Iris pigment epithelial cell (primary cell): ENCODE measurements around the gene ASZ1.
"Not testable (repeated sequence)": the region's sequence is repeated elsewhere in the genome, so short reads cannot be mapped to it uniquely, and the experiment has no call there.

Source experiments
- DNase-seq: peaks from one replicate; pipeline ENCODE4 v3.0.0-alpha.2; 2011; ENCODE audit warnings: low read depth

Gene ASZ1, protein sequence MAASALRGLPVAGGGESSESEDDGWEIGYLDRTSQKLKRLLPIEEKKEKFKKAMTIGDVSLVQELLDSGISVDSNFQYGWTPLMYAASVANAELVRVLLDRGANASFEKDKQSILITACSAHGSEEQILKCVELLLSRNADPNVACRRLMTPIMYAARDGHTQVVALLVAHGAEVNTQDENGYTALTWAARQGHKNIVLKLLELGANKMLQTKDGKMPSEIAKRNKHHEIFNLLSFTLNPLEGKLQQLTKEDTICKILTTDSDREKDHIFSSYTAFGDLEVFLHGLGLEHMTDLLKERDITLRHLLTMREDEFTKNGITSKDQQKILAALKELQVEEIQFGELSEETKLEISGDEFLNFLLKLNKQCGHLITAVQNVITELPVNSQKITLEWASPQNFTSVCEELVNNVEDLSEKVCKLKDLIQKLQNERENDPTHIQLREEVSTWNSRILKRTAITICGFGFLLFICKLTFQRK

DNA sequence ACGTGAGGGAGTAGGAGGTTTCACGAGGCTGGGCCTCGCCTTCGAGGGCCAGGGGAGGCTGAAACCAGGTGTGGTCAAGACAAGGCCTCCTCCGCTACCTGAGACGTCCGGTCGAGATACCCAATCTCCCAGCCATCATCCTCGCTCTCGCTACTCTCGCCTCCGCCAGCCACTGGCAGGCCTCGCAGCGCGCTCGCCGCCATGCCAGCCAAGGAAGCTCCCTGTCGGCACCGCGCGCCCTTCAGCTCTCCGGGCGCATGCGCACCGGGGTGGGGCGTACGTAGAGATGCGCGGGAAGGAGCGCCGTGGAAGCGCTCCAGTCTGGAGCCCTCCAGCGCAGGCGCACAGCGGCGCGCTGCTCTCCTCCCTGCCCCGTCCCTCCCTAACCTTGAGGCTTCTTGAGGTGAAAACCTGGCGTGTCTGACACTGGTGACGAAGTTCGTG lies at the start of gene ASZ1:
Gene ASZ1, minus strand, starts transcription at position 236 of the 444 bp plus-strand sequence. Its CDS starts 33 bp downstream, at position 203.
- DNase-seq: no peak

DNA sequence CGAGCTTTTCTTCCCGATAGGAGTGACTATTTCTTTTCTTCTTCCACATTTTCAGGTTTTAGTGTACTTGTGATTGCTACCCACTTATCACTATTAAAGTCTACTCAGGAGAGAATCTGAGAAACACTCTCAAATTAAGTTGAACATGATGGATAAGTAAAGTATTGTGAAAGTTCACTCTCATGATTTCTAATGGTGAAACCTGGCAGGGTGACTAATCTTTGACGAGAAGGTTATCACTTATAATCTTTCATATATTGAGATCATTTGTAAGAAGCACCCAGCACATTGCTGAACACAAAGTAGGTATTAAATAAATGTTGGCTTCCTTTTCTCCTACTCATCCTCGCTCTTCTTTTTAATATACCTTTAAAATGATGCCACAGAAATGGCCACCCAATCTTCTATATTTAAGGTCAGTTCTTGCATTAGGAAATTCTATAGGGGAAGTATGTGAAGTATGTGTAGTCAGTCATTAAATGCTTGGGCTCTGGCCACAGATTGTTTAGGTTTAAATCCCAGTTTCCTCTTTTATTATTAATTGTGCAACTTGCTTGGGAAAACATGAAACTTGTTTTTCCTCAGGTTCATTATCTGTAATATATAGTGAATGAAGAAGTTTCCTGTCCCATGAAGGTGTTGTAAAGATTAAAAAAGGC lies 49.4 kb upstream of the ASZ1 start:
- no peak for DNase-seq

DNA sequence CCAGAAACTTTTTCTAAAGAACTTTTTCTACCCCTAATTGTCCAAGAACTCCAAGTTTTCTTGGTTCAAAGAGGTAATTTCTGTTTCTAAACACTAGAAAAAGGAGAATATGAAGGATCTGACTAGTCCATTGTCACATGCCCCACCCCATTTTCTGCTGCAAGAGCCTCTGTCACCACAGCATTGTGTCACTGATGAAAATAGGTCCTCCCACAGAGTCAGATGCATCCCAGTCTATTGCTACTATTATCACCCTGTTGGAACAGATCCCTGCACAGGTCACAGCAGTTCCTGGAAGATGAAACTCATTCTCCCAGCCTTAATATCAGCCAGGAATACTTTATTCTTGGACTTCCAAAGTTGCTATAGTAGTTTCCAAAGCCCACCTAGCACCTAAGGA lies 45.0 kb upstream of the ASZ1 start:
- DNase-seq: no peak

DNA sequence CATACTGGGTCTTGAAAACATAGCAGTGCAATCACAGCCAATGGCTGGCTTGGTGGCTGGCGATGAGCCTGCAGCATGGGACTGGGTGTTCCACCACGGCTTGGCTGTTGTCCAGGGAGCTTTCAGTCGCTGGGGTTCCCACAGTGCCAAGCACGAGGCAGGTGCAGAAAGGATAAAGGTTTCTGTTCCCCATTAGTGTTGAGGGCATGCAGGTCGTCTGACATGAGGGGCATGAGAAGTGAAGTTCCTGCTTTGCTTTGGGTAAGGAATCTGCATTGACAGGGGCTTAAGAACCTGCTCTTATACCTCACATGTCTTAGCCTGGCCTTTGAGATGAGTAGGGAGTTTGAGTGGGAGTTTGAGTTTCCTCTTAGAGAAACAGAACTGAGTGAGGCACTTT lies 43.5 kb upstream of the ASZ1 start:
- no peak for DNase-seq

DNA sequence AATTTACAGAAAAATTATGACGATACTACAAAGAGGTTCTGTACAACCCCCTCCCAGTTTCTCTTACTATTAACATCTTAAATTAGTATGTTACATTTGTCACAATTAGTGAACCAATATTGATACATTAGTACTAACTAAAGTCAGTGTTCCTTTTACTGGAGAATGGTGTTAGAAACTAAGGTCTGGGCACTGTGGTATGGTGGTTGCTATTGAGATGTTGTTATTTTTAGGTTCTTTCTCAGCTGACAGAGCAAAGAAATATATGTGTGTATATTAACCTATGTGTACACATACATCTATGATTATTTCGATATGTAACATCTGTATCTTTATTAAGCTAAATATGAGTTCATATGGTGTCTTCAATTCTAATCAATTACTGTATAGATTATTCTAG lies 40.9 kb upstream of the ASZ1 start:
- DNase-seq: no peak

DNA sequence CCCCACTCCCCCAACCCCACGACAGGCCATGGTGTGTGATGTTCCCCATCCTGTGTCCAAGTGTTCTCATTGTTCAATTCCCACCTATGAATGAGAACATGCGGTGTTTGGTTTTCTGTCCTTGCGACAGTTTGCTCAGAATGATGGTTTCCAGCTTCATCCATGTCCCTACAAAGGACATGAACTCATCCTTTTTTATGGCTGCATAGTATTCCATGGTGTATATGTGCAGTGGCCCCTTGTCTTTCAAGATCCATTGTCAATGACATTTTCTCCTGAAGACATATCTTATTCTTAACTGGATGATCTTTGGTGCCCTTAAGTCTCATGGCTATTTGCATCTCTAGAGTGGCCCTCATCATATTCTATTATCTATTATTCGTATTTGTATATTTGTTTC lies 33.5 kb upstream of the ASZ1 start:
- not testable (repeated sequence) for DNase-seq

DNA sequence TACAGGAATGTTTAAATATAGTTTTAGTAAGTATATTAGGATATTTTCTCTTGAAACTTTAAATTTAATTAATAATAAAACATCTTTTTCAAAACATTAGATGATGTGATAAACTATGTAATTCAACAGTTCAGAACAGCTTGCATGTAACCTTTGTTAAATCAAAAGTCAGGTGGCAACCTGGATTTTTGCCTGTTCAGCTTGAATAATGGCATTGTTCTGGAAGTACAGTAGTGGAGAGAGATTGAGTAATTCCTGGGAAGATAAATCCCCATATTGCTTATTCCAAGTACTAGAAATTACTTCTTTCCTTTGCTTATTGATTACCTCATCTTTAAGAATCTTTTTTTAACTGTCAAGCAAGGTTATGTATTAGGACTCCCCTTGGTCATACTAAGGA lies 32.4 kb upstream of the ASZ1 start:
- DNase-seq: no peak

DNA sequence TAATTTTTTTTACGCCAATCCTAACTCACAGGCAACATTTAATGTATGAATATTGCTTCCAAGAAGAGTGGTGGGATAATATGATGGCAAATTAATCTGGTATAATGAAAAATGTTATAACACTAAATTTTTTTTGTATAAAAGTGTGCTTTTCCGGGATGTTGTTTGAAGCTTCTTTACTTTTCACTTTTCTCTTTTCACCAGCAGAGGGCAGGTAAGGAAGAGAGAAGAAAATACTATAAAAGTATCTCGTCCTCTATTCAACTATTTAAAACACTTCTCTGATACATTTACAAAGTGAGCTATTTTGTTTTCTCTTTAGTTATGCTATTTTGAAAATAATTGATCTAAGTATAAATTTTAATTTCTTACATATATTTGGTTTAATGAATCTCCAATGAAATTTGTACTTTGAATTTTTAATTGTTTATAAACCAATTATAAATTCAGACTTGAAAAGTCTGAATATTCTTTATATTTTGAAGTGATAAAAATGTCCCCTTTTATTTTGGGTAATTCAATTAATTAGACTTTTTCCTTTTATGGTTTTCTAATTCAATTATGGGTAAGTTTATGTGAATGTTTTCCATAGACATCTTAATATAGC lies 31.8 kb upstream of the ASZ1 start:
- DNase-seq: peak; percentile 44

DNA sequence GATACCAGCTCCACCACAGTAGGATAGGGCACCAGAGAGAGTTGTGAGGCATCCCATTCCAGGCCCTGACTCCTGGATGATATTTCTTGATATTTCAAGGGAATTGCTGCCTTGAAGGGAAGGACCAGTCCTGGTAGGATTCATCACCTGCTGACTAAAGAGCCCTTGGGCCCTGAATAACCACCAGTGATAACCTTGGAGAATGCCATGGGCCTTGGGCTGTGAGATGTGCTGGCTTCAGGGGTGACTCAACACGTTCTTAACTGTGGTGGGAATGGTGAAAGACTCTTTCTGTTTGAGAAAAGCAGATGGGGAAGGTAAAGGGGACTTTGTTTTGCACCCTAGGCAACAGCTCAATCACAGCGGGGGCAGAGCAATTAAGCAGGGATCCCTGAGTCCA lies 21.4 kb upstream of the ASZ1 start:
- DNase-seq: no peak

DNA sequence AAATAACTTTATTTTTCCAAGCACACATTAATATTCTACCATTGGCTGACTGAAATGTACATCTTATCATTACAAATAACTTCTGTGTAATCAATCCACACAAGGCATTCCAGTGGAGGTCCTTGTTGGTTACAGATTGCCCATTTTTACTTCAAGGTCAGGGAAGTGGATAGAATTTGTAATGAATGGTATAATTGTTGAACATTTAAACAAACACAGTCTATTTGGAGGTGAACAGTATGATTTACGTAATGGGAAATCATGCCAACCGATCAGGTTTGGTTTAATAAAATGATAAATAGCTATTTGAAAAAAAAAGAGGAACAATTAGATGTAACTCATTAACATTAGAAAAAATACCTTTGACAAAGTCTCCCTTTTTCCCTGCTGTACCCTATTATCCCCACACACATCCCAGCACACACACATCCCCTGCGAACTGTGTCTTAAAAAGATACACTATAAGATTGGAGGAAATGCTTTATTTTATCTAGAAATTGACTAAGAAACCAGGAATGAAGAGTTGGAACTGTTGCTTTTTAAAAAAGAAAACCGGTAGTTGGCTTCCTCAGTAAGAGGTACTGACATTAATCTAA lies 19.0 kb upstream of the ASZ1 start:
- no peak for DNase-seq

DNA sequence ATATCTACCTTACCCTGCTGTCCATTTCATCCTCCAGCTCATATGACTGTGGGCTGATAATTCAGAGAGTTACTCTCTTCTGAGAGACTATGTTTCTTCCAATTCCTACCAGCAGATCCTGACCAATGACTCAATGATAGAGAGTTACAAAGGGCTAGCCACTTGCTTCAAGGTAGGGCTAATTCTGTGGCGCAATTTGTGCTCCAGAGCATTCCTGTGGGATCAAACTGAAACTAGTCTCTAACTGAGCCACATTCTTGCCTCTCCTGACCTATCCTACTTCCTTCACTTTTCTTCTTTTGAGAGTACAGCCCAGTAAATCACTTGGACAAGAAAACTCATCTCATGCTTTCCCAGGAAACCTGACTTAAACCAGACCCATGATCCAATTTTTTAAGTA lies 17.9 kb upstream of the ASZ1 start:
- peak; percentile 38 for DNase-seq

DNA sequence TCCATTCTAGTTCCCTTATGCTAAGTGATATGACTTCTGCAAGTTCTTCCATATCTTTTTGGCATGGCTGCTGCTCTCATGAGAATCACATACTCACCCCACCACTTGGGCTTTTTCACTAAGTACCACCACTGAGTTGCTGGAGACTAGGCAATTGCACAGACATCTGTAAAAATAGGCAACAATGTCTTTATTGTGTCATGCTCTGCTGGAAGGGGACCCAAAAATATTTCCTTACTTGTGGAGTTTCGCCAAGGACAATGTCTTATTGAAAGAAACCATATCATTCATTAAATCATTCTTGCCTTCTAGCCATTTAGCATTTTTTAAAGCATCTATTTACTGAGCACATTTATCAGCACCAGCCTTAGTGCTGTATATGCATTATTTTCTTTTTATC lies 17.4 kb upstream of the ASZ1 start:
- DNase-seq: no peak

DNA sequence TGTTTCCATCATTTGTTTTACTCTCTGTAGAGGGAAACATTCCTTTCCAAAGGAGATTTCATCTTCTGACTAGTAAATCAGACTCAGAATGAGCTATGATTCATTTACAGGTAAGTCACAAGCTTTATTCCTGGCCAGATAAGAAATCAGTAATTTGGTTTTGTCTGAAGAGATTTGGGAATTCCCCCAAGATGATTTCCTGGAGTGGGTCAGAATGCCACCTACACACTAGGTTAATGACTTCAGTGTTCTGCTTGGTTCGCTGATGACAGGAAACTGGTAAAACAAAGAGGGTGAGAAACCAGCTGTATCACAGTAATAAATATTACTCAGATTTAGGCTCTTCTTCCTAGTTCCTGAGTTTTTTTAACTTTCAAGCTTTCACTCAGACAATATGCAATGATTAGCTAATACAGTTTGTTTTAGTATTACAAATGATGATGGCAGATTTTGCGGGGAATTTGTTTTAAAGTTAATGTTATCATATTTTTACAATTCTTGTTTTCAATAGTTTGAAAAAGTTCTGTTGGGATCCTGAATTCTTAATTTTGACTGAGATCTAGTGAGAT lies 8.3 kb upstream of the ASZ1 start:
- DNase-seq: no peak

DNA sequence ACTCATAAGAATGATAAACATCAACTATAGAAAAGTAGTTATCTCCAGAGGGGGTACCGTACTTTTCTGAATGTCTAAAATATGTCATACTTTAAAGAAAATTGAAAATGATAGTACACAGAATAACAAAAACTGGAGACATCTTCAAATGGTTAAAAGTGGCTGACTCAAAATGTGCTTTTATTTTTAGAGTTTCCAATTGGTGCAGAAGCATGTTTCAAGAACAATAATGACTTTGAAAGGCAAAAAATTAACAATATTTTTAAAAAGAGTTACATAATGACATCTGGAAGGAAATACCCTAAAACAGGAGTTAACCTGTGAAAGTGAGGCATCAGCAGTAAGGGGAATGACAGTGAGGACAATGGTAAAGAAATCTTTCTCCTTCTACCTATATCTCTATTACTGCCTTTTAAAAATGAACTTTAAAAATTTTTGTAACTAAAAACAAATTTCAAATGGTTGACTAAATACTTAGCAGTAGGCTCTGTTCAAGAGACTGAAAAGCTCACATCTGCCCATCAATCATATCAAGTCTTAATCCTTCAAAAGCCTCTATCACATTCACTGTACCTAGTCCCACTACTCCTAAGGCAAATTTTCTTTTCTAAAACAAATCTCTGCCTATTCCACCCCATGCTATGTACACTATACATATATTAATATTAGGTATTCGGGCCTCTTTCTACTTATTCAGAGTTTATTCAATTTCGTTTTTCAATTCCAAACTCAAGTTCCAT lies 3.0 kb downstream of the ASZ1 start:
- no peak for DNase-seq

DNA sequence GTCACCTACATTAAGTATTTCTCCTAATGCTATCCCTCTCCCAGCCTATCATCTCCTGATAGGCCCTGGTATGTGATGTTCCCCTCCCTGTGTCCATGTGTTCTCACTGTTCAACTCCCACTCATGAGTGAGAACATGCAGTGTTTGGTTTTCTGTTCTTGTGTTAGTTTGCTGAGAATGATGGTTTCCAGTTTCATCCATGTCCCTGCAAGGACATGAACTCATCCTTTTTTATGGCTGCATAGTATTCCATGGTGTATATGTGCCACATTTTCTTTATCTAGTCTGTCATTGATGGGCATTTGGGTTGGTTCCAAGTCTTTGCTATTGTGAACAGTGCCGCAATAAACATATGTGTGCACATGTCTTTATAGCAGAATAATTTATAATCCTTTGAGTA lies 12.7 kb downstream of the ASZ1 start:
- not testable (repeated sequence) for DNase-seq

DNA sequence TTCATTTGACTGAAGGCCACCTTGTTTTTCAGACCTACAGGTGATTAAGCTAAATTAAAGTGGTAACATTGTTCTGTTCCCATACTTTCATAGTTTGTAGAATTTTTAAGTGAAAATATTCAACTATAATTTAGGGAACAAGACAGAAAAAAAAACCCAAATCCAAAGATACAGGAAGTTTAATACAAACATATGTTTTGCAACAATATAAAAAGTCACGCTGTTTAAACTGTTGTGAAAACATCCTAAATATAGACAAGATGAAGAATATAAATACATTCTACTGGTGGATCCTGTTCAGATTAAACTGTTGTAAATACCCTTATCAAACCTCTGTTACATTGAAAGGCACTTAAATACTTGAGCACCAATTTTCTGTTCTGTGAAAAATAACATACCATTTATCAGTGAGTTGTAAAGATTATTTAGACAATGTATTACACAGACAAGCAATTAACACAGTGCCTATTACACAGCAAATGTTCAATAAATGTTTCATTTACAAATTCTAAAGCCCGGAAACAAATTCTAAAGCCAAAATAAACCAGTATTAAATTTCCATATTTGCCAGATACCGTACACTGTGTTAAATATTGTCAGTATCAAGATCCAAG lies 14.2 kb downstream of the ASZ1 start:
- DNase-seq: no peak

DNA sequence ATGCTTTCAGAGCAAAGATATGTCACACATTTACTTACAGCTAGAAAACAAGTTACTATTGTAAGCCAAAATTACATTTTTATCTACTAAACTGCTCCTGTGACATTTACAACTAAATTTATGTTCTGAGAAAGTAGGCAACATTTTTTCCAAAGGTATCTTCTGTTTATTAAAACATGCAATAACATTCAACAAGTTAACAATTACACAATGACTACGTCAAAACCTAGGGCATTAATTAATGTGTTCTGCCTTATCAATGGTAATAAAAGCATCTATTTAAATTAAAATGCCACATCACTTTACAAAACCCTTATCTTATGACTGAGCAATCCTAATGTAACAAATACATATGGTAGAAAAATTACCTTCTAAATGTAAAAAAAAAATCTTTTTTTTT lies 14.9 kb downstream of the ASZ1 start:
- no peak for DNase-seq

DNA sequence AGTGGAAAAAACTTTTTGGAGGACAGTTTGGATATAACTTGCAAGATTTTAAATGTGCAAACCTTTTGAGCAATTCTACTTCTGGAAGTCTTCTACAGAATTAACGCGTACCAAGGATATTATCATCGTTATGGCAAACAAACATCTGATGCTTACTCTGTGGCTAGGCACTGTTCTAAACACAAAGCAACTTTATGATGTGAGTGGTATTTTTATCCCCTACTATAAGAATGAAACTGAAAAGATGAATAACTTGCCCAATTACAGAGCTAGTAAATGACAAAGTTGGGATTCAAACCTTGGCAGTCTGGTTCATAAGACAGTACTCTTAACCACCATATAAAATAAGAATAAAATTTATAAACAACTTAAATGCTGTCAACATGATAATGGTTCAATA lies 15.8 kb downstream of the ASZ1 start:
- no peak for DNase-seq

DNA sequence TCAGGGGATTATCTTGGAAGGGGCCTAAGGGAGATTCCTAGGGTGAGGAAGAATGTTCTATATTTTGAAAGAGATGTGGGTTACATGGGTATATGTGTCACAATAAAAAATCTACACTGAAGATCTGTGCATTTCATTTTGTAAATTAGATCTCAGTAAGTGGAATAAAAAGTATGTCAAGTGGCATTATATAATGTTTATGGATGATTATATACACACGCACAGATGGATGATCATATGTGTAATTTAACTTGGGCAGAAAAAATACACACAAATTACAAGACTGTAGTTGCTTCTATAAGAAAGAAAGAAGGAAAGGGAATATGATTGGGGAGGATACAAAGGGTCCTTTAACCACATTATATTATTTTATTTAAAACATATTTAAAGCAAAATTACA lies 18.5 kb downstream of the ASZ1 start:
- no peak for DNase-seq

DNA sequence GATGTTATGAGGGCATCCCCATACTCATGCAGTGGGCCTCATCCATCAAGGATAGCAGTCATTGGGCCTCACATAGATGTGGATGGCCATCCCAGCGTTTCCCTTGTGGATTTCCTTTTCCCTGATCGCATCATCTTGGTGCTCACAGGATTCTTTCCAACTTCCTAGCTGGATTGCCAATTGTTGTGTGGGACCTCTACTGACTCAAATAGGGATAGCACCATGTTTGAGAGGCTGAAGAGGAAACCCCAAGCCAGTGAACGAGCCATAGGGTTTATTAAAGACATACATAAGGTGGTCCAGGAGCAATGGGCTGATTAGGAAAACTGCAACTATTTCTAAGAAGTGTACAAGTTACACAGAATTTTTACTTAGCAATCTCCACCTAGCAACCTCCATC lies 21.8 kb downstream of the ASZ1 start:
- DNase-seq: no peak

DNA sequence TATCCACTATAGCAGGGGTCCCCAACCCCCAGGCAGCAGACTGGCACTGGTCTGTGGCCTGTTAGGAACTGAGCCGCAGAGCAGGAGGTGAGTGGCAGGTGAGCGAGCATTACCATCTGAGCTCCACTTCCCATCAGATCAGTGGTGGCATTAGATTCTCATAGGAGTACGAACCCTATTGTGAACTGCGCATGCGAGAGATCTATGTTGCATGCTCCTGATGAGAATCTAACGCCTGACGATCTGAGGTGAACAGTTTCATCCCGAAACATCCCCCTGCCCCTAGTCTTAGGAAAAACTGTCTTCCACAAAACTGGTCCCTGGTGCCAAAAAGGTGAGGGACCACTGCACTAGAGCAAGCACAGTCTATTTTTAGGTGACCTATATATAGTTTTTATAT lies 23.6 kb downstream of the ASZ1 start:
- DNase-seq: no peak
